GDM1 (cell line): Measurements from ENCODE around the gene KCNH1.

Experiments used
- DNase-seq: peaks from one replicate; lab custom pipeline; 2025; lab: John Stamatoyannopoulos, UW

The KCNH1 gene

DNA sequence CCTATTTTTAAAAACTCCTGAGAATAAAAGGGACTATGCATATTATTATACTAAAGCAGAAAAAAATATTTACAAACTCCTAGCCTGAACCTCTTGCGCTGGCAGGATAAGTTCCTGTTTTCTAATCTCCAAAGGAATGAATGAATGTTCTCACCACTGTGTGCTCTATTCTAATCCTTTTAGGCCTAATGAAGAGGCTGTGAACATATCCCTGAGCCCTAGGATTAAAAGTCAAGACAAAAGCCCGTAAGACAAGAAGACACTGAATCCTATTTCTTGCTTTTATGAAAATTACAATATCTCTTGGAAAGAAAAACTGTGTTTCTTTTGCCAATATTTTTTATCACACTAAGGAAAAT lies 487.7 kb downstream of the KCNH1 start:
- DNase-seq: no peak

DNA sequence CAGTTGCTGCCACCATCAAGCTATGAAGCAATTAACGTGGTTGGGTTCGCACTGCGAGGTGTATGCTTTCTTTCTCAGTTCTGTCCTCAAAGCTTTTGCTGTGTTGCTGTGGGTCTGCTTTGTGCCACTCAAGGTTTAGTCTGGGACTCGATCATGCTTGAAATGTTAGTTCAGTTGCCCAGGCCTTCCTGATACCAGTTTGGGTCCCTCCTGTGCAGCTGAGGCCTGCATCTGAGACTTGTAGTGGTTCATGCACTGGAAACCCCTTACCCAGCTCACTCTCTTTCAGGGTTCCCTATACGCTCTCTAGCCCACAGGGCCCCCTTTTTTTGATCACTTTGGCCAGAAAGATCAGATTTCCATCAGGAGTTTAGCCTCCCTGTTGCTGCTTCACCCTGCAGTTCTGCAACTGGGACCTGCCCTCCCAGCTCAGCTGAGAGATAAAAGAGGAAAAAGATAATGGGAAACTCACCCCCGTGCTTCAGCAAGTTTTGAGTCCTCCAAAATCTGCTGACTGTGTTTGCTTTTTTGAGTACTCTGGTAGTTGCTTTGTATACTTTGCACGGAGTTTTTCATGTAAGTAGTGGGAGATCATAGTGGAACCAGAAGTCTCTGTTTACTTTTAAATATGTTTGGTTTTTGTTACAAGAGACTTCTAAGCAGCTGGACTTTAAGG lies 488.2 kb downstream of the KCNH1 start:
- DNase-seq: no peak

DNA sequence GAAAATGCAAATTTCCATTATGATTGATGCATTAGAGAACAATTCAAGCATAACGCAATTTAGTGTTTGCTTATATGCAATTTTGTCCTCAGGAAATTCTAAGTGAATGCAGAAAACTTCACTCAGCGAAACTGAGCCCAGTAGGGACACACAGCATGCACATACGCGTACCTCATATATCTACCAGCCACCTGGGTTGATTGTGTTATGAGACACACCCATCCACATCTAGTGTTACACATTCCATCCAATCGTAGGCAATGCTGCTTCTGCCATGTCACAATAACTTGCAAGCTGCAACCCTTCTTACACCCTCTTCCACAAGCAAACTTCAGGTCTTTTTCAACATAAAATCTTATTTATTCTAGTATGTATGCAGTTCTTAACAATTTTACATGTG lies 492.4 kb downstream of the KCNH1 start:
- no peak for DNase-seq

DNA sequence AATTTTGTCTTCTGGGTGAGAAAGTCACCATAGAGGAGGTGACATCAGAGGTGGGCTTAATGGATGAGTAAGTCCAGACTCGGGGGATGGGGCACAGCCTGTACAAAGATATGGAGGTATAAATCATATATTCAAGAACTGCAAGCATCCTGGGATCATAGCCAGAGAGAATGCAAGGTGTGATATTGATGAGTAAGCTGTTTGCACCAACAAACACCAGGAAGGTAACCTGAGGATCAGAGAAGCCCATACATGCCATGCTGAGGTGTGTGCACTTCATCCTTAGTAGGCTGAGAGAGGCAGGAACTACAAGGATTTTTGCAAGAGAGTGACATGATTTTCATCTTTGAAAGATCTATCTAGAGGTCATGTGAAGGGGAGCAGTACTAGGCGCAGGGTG lies 498.8 kb downstream of the KCNH1 start:
- DNase-seq: no peak

DNA sequence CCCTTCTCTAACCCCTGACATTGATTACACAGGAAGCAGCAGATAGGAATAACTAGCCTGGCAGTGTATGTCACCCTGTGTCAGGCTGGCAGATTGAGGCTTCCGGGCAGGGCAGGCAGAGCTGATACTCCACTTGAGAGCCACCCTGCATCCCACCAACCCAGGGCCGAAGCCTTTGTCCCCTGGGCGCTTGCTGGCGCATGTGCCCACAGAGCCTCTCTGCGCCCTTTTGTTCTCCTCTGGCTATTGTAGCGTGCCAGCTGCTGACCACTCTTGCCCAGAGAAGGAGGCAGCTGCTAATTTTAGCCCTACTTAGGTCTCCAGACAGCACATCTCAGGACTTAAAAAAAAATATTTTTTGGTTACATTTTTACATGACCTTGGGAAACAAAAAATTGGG lies 500.3 kb downstream of the KCNH1 start:
- no peak for DNase-seq

DNA sequence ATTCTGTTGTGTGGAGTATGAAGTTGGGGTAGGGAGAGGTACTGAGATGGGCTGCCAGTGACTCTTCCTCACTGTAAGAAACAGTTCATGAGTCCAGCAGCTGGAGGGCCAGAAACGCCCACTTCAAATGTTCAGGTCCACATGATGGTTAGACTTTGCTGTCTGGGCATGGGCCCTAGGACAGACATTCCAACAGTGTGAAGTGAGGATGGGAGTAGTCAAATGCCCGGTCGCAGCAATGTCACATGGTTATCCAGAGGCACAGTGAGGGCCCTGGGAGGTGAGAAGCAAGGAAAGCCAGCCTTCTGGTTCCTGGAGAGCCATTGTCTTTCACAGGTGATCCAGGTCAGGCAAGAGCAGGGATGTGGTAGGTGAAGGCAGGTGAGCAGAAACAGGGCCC lies 500.8 kb downstream of the KCNH1 start:
- no peak for DNase-seq

DNA sequence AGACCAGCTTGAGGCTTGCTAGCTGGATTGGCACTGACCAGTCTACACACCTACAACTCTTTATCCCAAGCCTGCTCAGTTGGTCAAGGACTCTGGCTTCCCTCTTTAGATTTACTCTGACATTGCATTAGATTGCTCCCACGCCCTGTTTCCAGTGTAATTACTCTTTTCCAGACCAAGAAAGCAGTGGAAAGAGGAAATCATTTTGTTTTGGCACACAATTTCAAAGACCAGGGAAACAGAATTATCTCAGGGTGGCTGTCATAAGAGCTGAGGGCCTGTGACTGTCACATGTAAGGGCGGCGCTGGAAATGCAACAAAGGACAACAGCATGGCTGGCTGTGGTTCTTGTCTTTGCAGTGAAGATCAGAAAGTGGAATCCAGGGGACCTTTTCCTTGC lies 502.5 kb downstream of the KCNH1 start:
- no peak for DNase-seq

DNA sequence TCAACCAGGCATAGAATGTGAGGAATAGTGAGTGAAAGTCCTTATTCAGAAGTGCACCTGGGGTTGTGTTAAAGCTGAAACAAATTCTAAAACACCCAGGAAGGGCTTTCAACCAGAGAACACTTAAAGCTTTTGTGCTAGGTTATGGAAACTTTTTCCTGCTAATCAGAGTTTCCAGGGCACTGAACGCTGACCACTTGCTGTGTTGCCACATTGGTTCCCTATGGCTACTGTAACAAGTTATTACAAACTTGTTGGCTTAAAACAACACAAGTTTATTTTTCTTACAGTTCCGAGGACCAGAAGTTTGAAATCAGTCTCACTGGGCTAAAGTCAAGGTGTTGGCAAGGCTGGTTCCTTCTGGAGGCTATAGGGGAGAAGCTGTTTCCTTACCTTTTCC lies 504.7 kb downstream of the KCNH1 start:
- DNase-seq: no peak

DNA sequence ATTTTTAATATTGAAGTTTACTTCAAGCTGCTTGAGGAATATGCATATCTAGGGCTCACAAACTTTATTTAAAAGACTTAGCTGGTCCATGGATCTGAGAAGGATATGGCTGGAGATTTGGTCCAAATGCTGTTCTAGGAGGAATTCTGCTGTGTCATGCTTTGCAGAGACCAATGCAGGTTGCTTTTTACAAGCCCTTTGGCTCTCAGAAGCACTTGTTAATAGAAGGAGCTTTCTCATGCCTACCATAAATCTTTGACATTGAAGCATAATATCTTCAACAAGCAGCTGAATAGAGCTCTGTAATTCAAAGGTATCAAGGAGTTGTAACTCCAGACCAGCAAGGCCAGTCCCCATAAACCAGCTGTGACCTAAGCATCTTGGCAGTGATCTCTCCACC lies 506.2 kb downstream of the KCNH1 start:
- DNase-seq: no peak
